Fibroblast of mammary gland (primary cell): Measurements from ENCODE around the gene NFATC4.

ENCODE experiments used
- DNase-seq: peaks from one replicate; pipeline ENCODE4 v3.0.0-alpha.2; 2010; ENCODE audit warnings: low read depth
- H3K4me3 ChIP-seq: 2 replicates; pipeline ENCODE4 v1.5.1; 2011; ENCODE audit warnings: low read depth, mild to moderate bottlenecking, low read length, moderate library complexity; ENCODE audit not compliant: control insufficient read depth
- TF ChIP-seq, protein P1 (sequence below): conservative IDR thresholded peaks from 2 replicates; pipeline ENCODE4 v1.5.1; 2011; ENCODE audit warnings: low read depth, low read length, inconsistent platforms; ENCODE audit not compliant: control insufficient read depth, insufficient read depth

NFATC4 gene

DNA sequence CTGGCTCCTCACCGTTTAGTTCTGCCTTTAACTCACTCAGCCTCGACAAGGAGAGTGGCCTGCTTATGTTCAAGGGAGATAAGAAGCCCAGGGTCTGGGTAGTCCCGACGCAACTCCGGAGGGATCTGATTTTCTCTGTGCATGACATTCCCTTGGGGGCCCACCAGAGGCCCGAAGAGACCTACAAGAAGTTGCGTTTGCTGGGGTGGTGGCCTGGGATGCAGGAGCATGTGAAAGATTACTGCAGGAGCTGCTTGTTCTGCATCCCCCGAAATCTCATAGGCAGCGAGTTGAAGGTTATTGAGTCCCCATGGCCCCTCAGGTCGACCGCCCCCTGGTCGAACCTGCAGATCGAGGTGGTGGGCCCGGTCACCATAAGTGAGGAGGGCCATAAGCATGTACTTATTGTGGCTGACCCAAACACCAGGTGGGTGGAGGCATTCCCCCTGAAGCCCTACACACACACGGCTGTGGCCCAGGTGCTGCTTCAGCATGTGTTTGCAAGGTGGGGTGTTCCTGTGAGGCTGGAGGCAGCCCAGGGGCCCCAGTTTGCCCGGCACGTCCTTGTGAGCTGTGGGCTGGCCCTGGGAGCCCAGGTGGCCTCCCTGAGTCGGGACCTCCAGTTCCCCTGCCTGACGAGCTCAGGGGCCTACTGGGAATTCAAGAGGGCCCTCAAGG is 48.4 kb downstream of the NFATC4 start:
- TF ChIP-seq, protein P1, sequence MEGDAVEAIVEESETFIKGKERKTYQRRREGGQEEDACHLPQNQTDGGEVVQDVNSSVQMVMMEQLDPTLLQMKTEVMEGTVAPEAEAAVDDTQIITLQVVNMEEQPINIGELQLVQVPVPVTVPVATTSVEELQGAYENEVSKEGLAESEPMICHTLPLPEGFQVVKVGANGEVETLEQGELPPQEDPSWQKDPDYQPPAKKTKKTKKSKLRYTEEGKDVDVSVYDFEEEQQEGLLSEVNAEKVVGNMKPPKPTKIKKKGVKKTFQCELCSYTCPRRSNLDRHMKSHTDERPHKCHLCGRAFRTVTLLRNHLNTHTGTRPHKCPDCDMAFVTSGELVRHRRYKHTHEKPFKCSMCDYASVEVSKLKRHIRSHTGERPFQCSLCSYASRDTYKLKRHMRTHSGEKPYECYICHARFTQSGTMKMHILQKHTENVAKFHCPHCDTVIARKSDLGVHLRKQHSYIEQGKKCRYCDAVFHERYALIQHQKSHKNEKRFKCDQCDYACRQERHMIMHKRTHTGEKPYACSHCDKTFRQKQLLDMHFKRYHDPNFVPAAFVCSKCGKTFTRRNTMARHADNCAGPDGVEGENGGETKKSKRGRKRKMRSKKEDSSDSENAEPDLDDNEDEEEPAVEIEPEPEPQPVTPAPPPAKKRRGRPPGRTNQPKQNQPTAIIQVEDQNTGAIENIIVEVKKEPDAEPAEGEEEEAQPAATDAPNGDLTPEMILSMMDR, result no peak
- no peak for DNase-seq
- no peak overlapping the region for H3K4me3 ChIP-seq

DNA sequence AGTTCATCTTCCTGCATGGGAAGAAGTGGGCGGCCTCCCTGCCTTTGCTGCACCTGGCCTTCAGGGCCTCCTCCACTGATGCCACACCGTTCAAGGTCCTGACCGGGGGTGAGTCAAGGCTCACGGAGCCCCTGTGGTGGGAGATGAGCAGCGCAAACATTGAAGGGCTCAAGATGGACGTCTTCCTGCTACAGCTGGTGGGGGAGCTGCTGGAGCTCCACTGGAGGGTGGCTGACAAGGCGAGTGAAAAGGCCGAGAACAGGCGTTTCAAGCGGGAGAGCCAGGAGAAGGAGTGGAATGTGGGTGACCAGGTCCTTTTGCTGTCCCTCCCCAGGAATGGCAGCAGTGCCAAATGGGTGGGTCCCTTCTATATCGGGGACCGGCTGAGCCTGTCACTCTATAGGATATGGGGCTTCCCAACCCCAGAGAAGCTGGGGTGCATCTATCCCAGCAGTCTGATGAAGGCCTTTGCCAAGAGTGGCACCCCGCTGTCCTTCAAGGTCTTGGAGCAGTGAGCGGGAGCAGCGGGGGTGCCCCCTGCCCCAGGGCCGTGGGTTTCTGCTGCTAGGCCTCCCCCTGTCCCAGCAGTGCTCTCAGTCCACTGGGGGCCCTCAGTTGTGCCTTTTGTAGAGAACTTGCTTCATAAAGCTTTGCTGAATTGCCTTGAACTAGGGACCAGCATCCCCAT is 49.1 kb downstream of the NFATC4 start:
- DNase-seq, result no peak
- H3K4me3 ChIP-seq, result no peak overlapping the region
- TF ChIP-seq, protein P1, result no peak

DNA sequence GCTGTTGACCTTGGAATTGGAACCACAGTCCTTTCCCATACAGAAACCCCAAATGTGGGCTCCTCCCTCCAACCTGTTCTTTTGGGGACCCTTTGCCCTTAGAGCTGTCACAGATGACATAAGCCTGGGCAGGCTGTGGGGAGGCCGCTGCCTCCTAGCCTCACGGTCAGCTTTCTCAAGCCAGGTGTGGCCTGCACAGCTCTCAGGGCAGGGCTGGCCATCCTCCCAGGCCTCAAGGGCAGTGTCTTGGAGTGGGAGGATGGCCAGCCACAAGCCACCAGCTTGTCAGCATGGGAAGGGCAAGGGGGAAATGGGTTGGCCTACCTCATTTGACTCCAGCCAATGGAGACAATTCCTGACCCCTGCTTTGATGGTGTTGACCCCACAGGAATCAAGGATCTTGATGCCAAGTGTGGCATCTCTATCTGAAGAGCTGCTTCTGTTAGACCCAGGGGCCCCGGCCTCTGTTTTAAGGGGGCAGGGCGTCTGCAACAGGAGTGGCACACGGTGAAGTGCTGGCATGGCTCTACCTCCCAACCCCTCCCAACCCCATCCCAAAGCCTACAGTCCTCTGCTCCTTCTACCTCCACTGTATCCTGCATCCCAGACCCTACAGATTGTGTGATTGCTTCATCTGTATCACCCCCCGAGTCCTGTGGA is 50.0 kb downstream of the NFATC4 start:
- no peak for DNase-seq
- H3K4me3 ChIP-seq, result no peak overlapping the region
- TF ChIP-seq, protein P1, result no peak

DNA sequence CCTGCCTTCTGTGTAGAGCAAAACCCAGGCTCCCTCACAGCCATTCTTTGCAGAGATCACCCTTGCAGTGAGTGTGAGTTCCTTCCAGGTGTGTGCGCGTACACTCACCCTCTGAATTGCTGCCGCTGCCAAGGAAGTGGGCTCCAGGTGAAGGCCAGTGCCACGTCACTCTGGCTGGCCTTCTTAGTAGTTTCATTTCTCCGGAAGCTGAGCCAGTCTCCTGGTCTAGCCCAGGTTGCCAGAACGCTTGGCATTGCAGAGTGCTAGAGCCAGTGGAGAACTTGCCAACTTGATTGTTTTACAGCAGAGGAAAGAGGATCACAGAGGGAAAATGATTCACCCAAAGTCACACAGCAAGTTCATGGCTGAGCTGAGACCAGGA is 50.5 kb downstream of the NFATC4 start:
- TF ChIP-seq, protein P1, result no peak
- no peak for DNase-seq
- no peak overlapping the region for H3K4me3 ChIP-seq

DNA sequence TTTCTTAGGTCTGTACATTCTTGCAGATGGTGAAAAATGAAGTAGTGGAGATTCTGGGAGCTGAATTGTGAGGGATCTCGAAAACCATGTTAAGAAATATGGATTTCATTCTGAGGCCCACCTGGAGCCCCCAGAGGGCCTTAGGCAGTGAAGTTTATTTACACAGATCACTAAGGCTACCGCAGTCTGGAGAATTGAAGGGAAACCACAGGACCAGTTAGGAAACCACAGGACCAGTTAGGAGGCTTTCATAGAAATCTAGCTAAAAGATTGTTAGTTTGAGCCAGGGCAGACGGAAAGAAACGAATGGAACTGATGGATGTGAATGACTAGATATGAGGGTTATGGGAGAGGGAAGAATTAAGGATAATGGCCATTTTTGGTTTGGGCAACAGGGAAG is 54.3 kb downstream of the NFATC4 start:
- H3K4me3 ChIP-seq, result no peak overlapping the region
- TF ChIP-seq, protein P1, result no peak
- no peak for DNase-seq

DNA sequence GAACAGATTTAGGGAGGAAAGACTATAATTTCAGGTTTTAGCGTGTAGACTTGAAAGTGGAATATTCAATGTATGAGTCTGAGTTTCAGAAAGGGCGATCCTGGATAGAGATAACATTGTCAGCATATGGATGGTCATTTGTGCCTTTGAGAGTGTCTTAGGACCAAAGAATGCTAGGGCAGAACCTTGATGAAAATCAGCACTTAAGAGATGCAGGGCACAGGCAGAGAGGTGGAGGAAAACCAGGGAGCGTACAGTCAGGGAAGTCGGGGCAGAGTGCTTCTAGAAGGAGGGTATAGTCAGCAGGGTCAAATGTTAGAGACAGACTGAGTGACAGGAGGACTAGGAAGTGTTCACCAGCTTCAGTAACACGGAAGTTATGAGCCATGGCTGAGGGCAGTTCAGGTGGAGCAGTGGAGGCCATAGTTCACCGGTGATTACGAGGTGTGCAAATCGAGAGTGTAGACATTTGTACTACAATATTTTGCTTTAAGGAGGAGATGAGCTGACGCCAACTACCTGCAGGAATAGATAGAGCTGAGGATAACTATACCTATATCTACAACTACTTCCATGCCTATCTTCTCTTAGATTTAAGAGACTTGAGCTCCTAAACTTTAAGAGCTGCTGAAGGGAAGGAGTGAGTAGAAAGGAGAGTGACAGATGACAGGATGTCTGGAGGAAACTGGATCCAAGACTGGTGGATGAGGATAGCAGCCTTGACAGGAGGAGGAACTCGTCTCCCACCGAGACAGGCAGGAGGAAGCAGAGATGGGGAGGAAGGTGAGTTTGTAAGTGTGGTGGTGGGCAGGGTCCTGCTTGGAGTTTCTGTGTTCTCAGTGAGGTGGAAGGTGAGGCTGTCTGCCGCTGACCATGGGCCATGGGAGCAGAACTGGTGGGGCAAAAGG is 55.0 kb downstream of the NFATC4 start:
- TF ChIP-seq, protein P1, result no peak
- H3K4me3 ChIP-seq, result no peak overlapping the region
- DNase-seq, result no peak
